IMR-90 (cell line): ENCODE measurements around the gene HPSE2. TPM values are rescaled to one million over a fixed set of nuclear protein-coding genes. Genes with fewer than 3 reads are reported as not detected.

Experiments
- ATAC-seq: fragments of 200-7000 bp; cut with Tn5 transposase; 2 replicates; pipeline ENCODE4 v1.9.1; 2020; ENCODE audit warnings: low read depth, mild to moderate bottlenecking, moderate library complexity
- BruUV-seq: library from RNA; stranded (reverse); fragments of 400-500 nt; replicated peaks from 2 replicates; lab custom pipeline; 2021; lab: Mats Ljungman, UMichigan
- CTCF ChIA-PET: fragments of 300-600 bp; formaldehyde crosslinking; extraction: SDS; loops from one replicate; lab custom pipeline; 2021; ENCODE audit warnings: antibody characterized with exemption; lab: Yijun Ruan, JAX
- POLR2A ChIA-PET: fragments of 300-600 bp; sonication (Branson Sonifier 250); formaldehyde crosslinking; loops from one replicate; lab custom pipeline; 2022; ENCODE audit warnings: antibody characterized with exemption; ENCODE audit not compliant: unreplicated experiment; lab: Charles Lee
- DNase-seq: peaks from one replicate; pipeline ENCODE4 v3.0.0; 2013
- H2AFZ ChIP-seq: replicated peaks from 2 replicates; pipeline ENCODE3; 2013; ENCODE audit warnings: low read length, mild to moderate bottlenecking; ENCODE audit not compliant: poor library complexity
- H2AK5ac ChIP-seq: 2 replicates; pipeline ENCODE4 v1.6.1; 2013; ENCODE audit warnings: low read depth, low read length, inconsistent platforms
- H2AK9ac ChIP-seq: replicated peaks from 2 replicates; pipeline ENCODE3; 2013; ENCODE audit warnings: mild to moderate bottlenecking, low read depth, low read length, moderate library complexity; ENCODE audit not compliant: poor library complexity
- H2BK120ac ChIP-seq: 2 replicates; pipeline ENCODE4 v1.6.1; 2013; ENCODE audit warnings: low read depth, low read length, inconsistent platforms
- H2BK15ac ChIP-seq: 3 replicates; pipeline ENCODE4 v1.6.1; 2013; ENCODE audit warnings: low read depth, low read length, inconsistent platforms
- H2BK20ac ChIP-seq: 2 replicates; pipeline ENCODE4 v1.6.1; 2013; ENCODE audit warnings: low read depth, mild to moderate bottlenecking, inconsistent platforms, low read length, moderate library complexity
- H2BK5ac ChIP-seq: 2 replicates; pipeline ENCODE4 v1.6.1; 2013; ENCODE audit warnings: mild to moderate bottlenecking, low read depth, low read length, inconsistent platforms; ENCODE audit not compliant: poor library complexity, severe bottlenecking
- H3K14ac ChIP-seq: replicated peaks from 2 replicates; pipeline ENCODE4 v1.6.1; 2013; ENCODE audit warnings: low read depth, low read length, inconsistent platforms
- H3K18ac ChIP-seq: 2 replicates; pipeline ENCODE4 v1.6.1; 2013; ENCODE audit warnings: low read depth, low read length, control low read depth
- H3K23ac ChIP-seq: 2 replicates; pipeline ENCODE4 v1.6.1; 2013; ENCODE audit warnings: low read depth, low read length, inconsistent platforms
- H3K27ac ChIP-seq: 2 replicates; pipeline ENCODE4 v1.5.1; 2013; ENCODE audit warnings: mild to moderate bottlenecking, control low read depth, low read length; ENCODE audit not compliant: insufficient read depth
- H3K27me3 ChIP-seq: 2 replicates; pipeline ENCODE4 v1.6.1; 2013; ENCODE audit warnings: low read length; ENCODE audit not compliant: control insufficient read depth, insufficient read depth
- H3K36me3 ChIP-seq: 2 replicates; pipeline ENCODE4 v1.6.1; 2013; ENCODE audit warnings: low read length, mixed read lengths; ENCODE audit not compliant: control insufficient read depth, insufficient read depth
- H3K4ac ChIP-seq: 2 replicates; pipeline ENCODE4 v1.6.1; 2013; ENCODE audit warnings: low read depth, low read length, inconsistent platforms
- H3K4me1 ChIP-seq: 2 replicates; pipeline ENCODE4 v1.6.1; 2013; ENCODE audit warnings: low read length, mixed read lengths; ENCODE audit not compliant: control insufficient read depth, insufficient read depth
- H3K4me2 ChIP-seq: 2 replicates; pipeline ENCODE4 v1.6.1; 2013; ENCODE audit warnings: low read depth, mild to moderate bottlenecking, control low read depth, low read length, moderate library complexity
- H3K4me3 ChIP-seq: 2 replicates; pipeline ENCODE4 v1.5.1; 2013; ENCODE audit warnings: low read depth, mild to moderate bottlenecking, control low read depth, low read length, moderate library complexity; ENCODE audit not compliant: insufficient read depth
- H3K56ac ChIP-seq: 2 replicates; pipeline ENCODE4 v1.6.1; 2013; ENCODE audit warnings: low read length, inconsistent platforms; ENCODE audit not compliant: insufficient read depth; ENCODE audit errors: extremely low read depth
- H3K79me1 ChIP-seq, 2 experiments: 2 replicates each; pipeline ENCODE4 v1.6.1; 2013; ENCODE audit warnings: low read length in 2 of 2, inconsistent platforms in 1 of 2, low read depth in 1 of 2
- H3K9ac ChIP-seq: 2 replicates; pipeline ENCODE4 v1.6.1; 2013; ENCODE audit warnings: low read depth, low read length, control low read depth
- H3K9me1 ChIP-seq: 2 replicates; pipeline ENCODE4 v1.6.1; 2013; ENCODE audit warnings: low read length, inconsistent platforms; ENCODE audit not compliant: insufficient read depth
- H3K9me3 ChIP-seq: 2 replicates; pipeline ENCODE4 v1.6.1; 2013; ENCODE audit warnings: low read length; ENCODE audit not compliant: control insufficient read depth, insufficient read depth
- H4K20me1 ChIP-seq: 2 replicates; pipeline ENCODE4 v1.6.1; 2013; ENCODE audit warnings: low read length, inconsistent platforms; ENCODE audit not compliant: insufficient read depth
- H4K5ac ChIP-seq: 2 replicates; pipeline ENCODE4 v1.6.1; 2013; ENCODE audit warnings: mild to moderate bottlenecking, low read depth, low read length, control low read depth
- H4K8ac ChIP-seq, 2 experiments: 2 replicates each; pipeline ENCODE4 v1.6.1; 2013; ENCODE audit warnings: low read depth in 2 of 2, low read length in 2 of 2, control low read depth in 1 of 2, inconsistent platforms in 1 of 2
- H4K91ac ChIP-seq: 2 replicates; pipeline ENCODE4 v1.6.1; 2013; ENCODE audit warnings: low read depth, low read length, inconsistent platforms; ENCODE audit not compliant: insufficient read depth
- CHD1 ChIP-seq: IDR thresholded peaks from 2 replicates; pipeline ENCODE4 v1.6.1; 2012; ENCODE audit warnings: low read depth, low read length, improper control_type of control experiment
- CTCF ChIP-seq: conservative IDR thresholded peaks from 2 replicates; pipeline ENCODE4 v1.5.1; 2012; ENCODE audit warnings: mild to moderate bottlenecking, low read depth, low read length, improper control_type of control experiment
- MAFK ChIP-seq: IDR thresholded peaks from 2 replicates; pipeline ENCODE4 v1.6.1; 2012; ENCODE audit warnings: low read depth, low read length, improper control_type of control experiment
- MAZ ChIP-seq: IDR thresholded peaks from 2 replicates; pipeline ENCODE4 v1.6.1; 2012; ENCODE audit warnings: low read depth, mild to moderate bottlenecking, low read length, improper control_type of control experiment, moderate library complexity, borderline replicate concordance
- NFE2L2 ChIP-seq: fragments of 150-350 bp; IDR thresholded peaks from 2 replicates; pipeline ENCODE4 v1.6.1; 2016; ENCODE audit warnings: low read depth, mild to moderate bottlenecking, low read length
- POLR2A ChIP-seq: IDR thresholded peaks from 2 replicates; pipeline ENCODE4 v1.6.1; 2012; ENCODE audit warnings: mild to moderate bottlenecking, low read depth, low read length
- RAD21 ChIP-seq: IDR thresholded peaks from 2 replicates; pipeline ENCODE4 v1.6.1; 2012; ENCODE audit warnings: low read length, improper control_type of control experiment
- SMC3 ChIP-seq: fragments of 150-350 bp; IDR thresholded peaks from 2 replicates; pipeline ENCODE4 v1.6.1; 2016; ENCODE audit warnings: low read depth, mild to moderate bottlenecking, antibody characterized with exemption, low read length, moderate library complexity
- WGBS, 2 experiments: methylation state at CpG; one replicate each; pipeline versions ENCODE4 v1.1.5 to v1.1.7; 2013; ENCODE audit warnings: missing lambda C conversion rate in 2 of 2; ENCODE audit not compliant: insufficient read length in 1 of 2; ENCODE audit errors: extremely low coverage in 2 of 2; 5-methylcytosine and 5-hydroxymethylcytosine counted together
- dilution Hi-C: fragments of 300-500 bp; cut with HindIII; formaldehyde crosslinking; loops from one replicate; pipeline ENCODE4 v1.14.3; 2018; ENCODE audit warnings: low sequenced_read_pairs; ENCODE audit not compliant: unreplicated experiment
- in situ Hi-C: fragments of 300-500 bp; cut with MboI; formaldehyde crosslinking; loops from 3 replicates; pipeline ENCODE4 v1.14.3; 2019; ENCODE audit warnings: low sequenced_read_pairs, inconsistent platforms, mixed read lengths
- intact Hi-C: fragments of 100-400 bp; cut with micrococcal nuclease; formaldehyde crosslinking; loops from 2 replicates; pipeline ENCODE4 v1.10.0; 2022
- polyA plus RNA-seq, 3 experiments: library from polyadenylated mRNA; depleted of rRNA; stranded (reverse); fragments of >200 nt; gene quantifications; 2 replicates each; pipeline ENCODE4 v1.2.3, GENCODE V29; 2012; ENCODE audit warnings: low replicate concordance in 1 of 3
- total RNA-seq: library from RNA; depleted of rRNA; stranded (reverse); fragments of >200 nt; gene quantifications from 2 replicates; pipeline ENCODE4 v1.2.3, GENCODE V29; 2012

Gene HPSE2
- total and polyA plus RNA-seq, 2 of the 4 experiments (the other 2 are of a cell fraction), result not detected

GRCh38 chr10:98528166-98528804 lies 707.4 kb downstream of the HPSE2 start:
- no peak overlapping the region for H3K14ac ChIP-seq
- H3K4me1 ChIP-seq, result no peaks in the 10 kb centered on the region
- ATAC-seq, result no peak
- dilution Hi-C loops, result no loop called here
- H3K18ac ChIP-seq, result no peak overlapping the region
- TF ChIP-seq POLR2A, result no peak
- TF ChIP-seq NFE2L2, result no peak
- no peak for TF ChIP-seq CHD1
- no peak for TF ChIP-seq MAZ
- no peak for TF ChIP-seq SMC3
- no peak for TF ChIP-seq MAFK
- TF ChIP-seq CTCF, result no peak
- no peak for TF ChIP-seq RAD21
- H2BK15ac ChIP-seq, result no peak overlapping the region
- no peak overlapping the region for H2BK5ac ChIP-seq
- H3K9ac ChIP-seq, result no peak overlapping the region
- H4K8ac ChIP-seq, result no peak overlapping the region
- CTCF ChIA-PET, result no interaction called here
- H3K4me3 ChIP-seq, result no peak overlapping the region
- no peaks in the 10 kb centered on the region for H3K36me3 ChIP-seq
- no peaks in the 10 kb centered on the region for H3K9me1 ChIP-seq
- H3K4ac ChIP-seq, result no peak overlapping the region
- BruUV-seq, result no TSS peak
- no peak overlapping the region for H2AK5ac ChIP-seq
- H3K9me3 ChIP-seq, result no peaks in the 10 kb centered on the region
- peak; percentile 0 for DNase-seq
- in situ Hi-C loops, result no loop called here
- no peak overlapping the region for H2BK120ac ChIP-seq
- no peak overlapping the region for H3K23ac ChIP-seq
- no peak overlapping the region for H2BK20ac ChIP-seq
- H2AK9ac ChIP-seq, result no peak overlapping the region
- no peak overlapping the region for H2AFZ ChIP-seq
- no peak overlapping the region for H3K56ac ChIP-seq
- H4K20me1 ChIP-seq, result no peaks in the 10 kb centered on the region
- H3K27me3 ChIP-seq, result no peaks in the 10 kb centered on the region
- no CpG with 5 or more reads among the region's 8 CpGs for whole genome bisulfite sequencing, 2 experiments
- intact Hi-C loops, result no loop called here
- no peak overlapping the region for H3K27ac ChIP-seq
- H3K79me1 ChIP-seq, result no peaks in the 10 kb centered on the region
- no peak overlapping the region for H4K5ac ChIP-seq
- no peak overlapping the region for H3K4me2 ChIP-seq
- POLR2A ChIA-PET, result no interaction called here
- no peak overlapping the region for H4K91ac ChIP-seq
